UCSD-AML1 (cell line): ENCODE data around the gene GSG1L.

Experiments
- DNase-seq: peaks from one replicate; lab custom pipeline; 2025; ENCODE audit not compliant: unreplicated experiment; lab: John Stamatoyannopoulos, UW

The GSG1L gene

DNA sequence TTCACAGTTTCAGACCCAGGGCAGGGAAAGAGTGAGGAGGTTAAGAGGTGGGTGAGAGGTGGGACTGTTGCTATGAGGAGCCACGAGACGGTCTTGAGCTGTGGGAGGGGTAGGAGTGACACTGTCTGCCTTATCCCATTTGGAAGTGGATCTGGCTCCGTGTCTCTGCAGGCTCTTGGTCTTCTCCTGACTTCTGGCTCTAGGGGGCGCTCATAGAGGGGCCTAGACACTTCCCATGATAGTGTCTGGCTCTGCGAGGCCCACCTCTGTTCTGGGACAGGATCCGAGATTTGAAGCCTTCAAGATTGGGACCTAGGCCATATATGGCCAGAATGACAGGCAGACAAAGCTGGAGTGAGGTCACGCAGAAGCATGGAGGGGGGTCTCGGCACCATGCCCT, 204.5 kb downstream of the GSG1L start:
- no peak for DNase-seq

GRCh38 chr16:27853651-27854050, 209.9 kb downstream of the GSG1L start:
- no peak for DNase-seq

DNA sequence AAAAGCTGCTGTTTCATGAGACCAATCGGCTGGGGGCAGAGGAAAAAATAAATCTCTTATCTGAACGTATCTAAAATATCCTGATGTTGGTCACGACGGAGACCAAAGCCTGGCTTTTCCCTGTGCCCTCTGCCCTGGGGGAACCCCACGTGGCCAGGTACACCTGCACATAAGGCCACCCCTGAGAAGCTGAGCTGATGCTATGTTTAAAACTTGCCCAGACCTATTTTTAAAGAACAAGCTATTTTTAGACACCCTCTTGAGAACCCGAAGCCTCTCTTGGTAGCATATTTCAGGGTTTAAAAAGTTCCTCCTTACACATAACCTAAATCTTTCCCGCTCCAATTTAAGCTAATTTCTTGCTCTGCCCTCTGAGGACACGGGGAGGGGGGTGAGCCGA, 210.4 kb downstream of the GSG1L start:
- DNase-seq, result no peak

GRCh38 chr16:27852681-27853080, 210.8 kb downstream of the GSG1L start:
- no peak for DNase-seq

- no peak for DNase-seq
Measured at GRCh38 chr16:27852116-27852515, 211.4 kb downstream of the GSG1L start.

DNA sequence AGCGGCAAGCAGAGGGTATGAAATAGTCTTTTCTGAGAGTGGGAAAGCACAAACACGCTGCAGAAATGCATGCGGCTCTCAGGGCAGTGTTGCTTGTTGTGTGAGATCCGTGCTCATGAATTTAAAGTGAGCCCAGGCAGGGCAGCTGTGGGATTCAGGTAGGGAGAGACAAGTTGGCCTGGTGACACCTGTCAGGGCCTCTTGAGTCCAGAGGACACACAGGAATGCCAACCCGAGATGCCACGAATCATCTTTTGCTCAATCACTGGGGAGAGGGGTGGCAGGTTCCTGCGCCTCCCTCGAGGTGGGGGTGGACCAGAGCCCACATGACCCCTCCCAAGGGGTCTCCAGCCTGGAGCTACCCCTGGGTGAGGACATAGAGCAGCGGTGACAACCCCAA, 211.9 kb downstream of the GSG1L start:
- DNase-seq, result no peak

DNA sequence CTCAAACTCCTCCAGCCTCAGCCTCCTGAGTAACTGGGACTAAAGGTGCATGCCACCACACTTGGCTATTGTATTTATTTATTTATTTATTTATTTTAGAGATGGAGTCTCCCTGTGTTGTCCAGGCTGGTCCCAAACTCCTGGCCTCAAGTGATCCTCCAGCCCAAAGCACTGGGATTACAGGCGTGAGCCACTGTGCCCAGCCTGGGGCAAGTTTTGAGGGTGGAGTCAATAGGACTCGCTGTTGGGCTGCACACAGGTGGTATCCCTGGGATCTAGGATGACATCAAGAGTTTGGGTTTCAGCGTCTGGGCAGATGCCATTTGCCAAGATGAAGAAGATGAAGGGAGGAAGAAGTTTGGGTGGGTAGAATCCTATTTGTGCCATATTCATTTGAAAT, 213.9 kb downstream of the GSG1L start:
- no peak for DNase-seq

DNA sequence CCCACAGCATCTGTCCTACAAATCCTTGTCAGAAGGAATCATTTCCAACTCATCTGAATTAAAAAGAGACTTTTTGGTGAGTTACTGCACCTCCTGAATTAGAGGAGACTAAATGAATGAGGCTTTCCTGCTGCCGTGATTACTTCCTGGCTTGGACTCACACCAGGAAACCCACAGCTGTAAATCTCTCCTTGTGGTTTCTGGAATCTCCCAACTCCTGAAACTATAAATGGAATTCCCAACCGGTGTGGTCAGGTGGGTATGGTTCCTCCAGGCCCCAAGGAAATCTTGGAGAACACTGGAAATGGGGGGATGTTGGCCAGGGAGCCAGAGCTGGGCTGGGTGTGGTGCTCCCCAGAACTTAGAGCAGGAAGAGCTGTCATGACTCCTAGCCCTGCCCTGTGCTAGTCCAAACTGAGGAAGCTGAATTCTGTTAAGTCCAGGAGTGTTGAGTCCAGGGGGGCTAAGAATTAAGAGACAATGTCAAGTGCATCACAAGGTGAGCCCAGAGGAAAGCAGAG, 216.4 kb downstream of the GSG1L start:
- no peak for DNase-seq

DNA sequence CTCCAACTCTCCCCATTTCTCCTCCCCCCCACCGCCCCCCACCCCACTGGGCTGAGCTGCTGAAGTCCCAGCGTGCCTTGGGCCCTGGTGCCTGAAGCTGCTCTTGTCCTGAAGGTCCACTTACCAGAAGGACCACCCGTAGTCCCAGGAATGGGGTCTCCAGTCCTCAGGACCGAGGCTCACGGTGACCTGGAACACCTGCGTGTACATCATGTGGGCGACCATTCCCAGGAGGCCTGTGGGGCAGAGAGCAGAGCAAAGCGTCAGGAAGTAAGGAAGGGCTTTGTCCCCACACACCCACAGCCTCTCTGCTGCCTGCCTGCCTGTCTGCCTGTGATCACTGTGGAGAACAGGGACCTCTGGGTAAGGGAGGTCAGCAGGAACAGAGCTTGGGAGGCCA, 218.7 kb downstream of the GSG1L start:
- no peak for DNase-seq

DNA sequence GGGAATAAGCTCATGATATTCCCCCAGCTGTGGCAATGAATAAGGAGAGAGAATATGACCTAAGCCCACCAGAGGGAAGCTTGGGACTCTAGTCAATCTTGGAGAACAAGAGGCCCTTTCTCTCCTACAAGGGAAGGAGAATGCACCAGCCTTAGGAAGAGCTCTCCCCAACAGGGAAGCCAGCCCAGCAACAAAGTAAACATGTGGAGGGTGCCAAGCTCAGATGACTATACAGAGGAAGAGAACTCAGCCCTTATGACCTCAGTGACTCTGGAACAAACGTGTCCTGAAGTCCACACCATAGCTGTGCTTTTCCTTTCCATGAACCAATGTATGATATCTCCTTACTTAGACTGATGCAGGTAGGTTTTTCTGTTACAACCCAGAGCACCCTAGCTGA, 219.7 kb downstream of the GSG1L start:
- DNase-seq, result no peak

DNA sequence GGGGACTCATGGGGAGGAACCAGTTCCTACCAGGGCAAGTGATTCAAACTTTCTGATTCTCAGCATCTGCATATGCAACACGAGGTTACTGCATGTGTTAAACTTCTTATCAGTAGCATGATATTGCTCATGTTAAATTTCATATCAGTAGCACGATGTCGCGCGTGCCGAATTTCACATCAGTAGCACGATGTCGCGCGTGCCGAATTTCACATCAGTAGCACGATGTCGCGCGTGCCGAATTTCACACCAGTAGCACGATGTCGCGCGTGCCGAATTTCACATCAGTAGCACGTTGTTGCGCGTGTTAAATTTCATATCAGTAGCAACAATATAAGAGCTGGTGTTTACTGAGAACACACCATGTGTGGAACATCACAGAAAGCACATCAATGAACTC, 221.6 kb downstream of the GSG1L start:
- no peak for DNase-seq

DNA sequence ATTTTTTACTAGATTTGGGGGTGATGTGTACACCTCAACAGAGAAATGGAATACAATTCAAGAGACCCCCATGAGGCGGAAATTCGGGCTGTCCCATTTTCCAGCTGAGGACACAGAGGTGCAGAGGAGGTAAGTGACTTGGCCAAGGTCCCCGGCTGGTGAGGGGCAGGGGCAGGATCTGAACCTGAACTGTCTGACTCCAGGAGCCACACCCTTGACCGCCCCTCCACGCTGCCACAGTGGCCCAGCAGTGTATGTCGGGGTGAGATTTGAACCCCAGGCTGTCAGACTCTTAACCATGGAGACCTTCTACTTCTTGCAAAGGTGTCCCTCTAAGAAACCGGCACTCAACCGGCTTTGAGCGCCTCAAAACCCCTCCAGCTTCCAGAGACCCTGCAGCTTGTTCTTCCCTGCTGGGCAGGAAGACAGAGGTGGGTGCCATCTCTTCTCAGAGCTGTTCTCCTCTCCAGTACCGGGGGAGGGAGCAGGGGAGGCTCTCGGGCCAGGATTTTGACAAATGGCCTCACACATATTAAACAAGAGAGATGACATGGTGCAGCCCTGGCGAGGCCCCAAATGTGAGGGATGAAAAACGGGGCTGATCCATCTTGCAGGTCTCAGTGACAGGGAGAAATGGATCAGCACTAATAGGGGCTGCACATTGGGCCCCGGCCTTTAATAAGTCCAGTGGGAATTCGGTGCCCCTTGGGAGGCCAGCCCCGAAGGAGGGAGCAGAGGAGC, 222.3 kb downstream of the GSG1L start:
- no peak for DNase-seq

- DNase-seq, result no peak
Measured at GRCh38 chr16:27840311-27841060, 223.0 kb downstream of the GSG1L start.

DNA sequence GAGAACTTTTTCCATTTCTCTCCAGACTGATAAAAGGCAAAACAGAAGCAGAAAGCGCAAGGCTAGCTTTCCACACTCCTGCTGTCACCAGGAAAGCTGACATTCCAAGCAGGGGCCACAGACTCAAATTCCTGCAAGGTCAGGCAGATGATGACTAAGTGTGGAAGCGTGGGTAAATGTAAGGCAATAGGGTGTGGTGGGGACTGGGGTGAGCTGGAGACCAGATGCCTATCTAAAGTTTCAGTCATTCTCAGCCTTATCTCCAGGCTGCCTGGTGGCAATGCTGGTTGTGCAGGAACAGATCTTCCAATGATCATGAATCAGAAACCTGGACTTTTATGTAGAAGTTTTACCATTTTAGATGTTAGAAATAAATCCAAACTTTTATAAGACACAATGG, 224.1 kb downstream of the GSG1L start:
- no peak for DNase-seq

DNA sequence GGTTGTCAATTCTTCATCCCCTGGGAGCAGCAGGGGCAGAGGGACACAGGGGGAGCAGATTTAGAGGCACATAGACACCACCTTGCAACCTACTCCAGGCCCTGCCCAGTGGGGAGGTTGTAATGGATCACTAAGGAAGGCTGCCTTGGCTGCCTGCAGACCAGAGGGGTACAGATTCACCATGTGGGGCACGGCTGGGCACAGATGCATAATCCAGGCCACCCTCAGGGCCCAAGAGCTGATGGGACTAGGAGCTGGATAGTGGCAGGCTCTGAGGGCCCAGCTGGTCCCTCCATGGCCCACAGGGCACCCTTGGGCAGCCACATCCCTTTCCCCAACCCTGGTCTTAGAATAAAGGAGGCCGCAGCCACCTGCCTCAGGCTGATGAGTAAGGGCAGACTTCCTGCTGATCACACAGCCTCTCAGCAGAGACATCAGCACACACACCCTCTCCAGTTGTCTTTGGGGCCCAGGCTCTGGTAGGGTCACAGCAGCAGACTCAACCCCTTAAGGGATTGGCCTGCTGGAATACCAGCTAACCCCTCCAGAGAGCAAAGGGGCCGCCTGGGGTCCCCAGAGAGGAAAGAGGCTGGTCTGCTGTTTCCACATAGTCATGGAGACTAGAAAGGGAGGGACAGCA, 224.9 kb downstream of the GSG1L start:
- DNase-seq, result no peak

- no peak for DNase-seq
Measured at GRCh38 chr16:27829975-27830374, 233.5 kb downstream of the GSG1L start.

GRCh38 chr16:27828671-27829070, 234.8 kb downstream of the GSG1L start:
- DNase-seq, result no peak

GRCh38 chr16:27827765-27828164, 235.7 kb downstream of the GSG1L start:
- no peak for DNase-seq

DNA sequence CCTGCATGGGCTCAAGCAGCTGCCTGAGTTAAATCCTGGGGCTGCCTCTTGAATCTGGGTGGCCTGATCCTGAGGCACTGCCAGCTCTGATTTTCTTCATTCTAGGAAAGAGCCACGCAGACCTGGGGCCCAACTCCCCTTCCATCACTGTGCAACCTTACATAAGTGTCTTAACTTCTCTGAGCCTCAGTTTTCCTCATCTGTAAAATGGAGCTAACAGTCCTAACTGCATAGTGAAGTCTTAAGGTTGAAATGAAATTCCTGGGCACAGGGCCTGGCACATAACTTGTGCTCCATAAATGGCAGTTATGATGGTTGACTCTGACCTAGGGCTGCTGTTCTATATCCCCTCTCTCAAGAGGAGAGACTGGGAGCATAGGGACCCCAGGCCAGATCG, 236.6 kb downstream of the GSG1L start:
- no peak for DNase-seq

- DNase-seq, result no peak
Measured at GRCh38 chr16:27826081-27826892, 237.2 kb downstream of the GSG1L start.

GRCh38 chr16:27824786-27825185, 238.7 kb downstream of the GSG1L start:
- DNase-seq, result no peak
